ENCODE data around the gene MARCHF3.
"Not testable (repeated sequence)": the region's sequence is repeated elsewhere in the genome, so short reads cannot be mapped to it uniquely, and the experiment has no call there.

MARCHF3 gene, protein sequence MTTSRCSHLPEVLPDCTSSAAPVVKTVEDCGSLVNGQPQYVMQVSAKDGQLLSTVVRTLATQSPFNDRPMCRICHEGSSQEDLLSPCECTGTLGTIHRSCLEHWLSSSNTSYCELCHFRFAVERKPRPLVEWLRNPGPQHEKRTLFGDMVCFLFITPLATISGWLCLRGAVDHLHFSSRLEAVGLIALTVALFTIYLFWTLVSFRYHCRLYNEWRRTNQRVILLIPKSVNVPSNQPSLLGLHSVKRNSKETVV

GRCh38 chr5:127030259-127031146, at the start of gene MARCHF3:
Gene MARCHF3 (minus strand): TSS chr5:127030558. CDS start chr5:126918171, 112,387 bp downstream.
- peak; percentile 92 to 95 (median 94) for DNase-seq

GRCh38 chr5:127079994-127080491, 49.7 kb upstream of the MARCHF3 start:
- peak; percentile 47 to 97 (median 81) for DNase-seq

GRCh38 chr5:127077366-127077765, 47.0 kb upstream of the MARCHF3 start:
- DNase-seq: no peak

- no peak for DNase-seq
Measured at GRCh38 chr5:127076315-127077129, 46.2 kb upstream of the MARCHF3 start.

GRCh38 chr5:127074466-127074865, 44.1 kb upstream of the MARCHF3 start:
- no peak for DNase-seq

DNA sequence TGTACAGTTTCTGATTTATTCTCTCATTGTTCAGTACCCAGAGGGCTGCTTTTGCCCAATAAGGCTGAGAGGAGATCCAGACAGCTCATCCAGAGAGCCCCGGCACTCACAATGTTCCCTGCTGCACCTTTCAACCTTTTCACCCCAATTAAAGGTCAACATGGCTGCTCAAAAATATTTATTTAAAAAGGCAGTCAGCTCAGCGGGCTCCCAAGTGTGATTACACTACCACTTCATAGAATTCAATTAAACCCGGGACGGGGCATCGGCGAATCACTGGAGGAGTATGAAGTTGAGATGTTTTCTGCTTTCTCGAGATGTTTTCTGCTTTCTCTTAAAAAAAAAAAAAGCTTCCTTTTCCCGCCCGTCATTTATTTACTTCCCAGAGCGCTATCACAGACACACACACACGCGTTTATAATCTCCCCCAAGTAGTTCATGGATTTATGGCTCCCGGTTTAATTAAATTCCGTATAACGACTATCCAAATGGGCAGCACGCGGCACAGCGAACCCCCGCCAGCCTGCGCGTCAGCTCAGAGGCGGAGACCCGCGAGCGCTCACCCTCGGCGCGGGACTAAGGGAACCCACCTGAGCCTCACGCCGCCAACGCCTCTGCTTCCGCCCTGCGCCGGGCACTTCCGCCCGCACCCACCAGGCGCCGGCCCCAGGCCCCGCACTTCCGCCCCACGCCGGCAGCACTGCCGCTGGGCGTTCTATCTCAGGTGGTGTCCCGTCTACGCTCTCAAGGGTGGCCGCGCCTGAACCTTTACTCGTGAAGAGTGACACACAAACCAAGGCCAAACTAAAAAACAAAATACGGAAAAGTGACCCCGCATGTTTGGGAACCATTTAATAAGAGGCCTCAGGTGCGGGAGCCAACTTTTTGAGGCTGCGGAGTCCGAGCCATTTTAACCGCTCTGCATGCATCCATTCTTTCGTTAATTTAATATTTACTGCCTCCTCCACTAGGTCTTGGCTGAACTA, 42.8 kb upstream of the MARCHF3 start, which contains the start of gene C5orf63:
Gene C5orf63, minus strand, starts transcription at position 642 of the 986 bp plus-strand sequence. CDS start 14,507 bp downstream, outside the sequence.
- DNase-seq: peak; percentile 39 to 75 (median 65)

- no peak for DNase-seq
Measured at GRCh38 chr5:127070243-127070642, 39.9 kb upstream of the MARCHF3 start.

- no peak for DNase-seq
Measured at GRCh38 chr5:127068493-127069214, 38.3 kb upstream of the MARCHF3 start.

GRCh38 chr5:127066721-127067120, 36.4 kb upstream of the MARCHF3 start:
- no peak for DNase-seq

GRCh38 chr5:127064253-127064840, 34.0 kb upstream of the MARCHF3 start:
- DNase-seq: no peak

GRCh38 chr5:127063257-127063913, 33.0 kb upstream of the MARCHF3 start:
- no peak for DNase-seq

- peak in 1 of 3 experiments; percentile 22 for DNase-seq
Measured at GRCh38 chr5:127061956-127062355, 31.6 kb upstream of the MARCHF3 start.

- no peak for DNase-seq
Measured at GRCh38 chr5:127061537-127061936, 31.2 kb upstream of the MARCHF3 start.

GRCh38 chr5:127060470-127060985, 30.2 kb upstream of the MARCHF3 start:
- no peak for DNase-seq

- DNase-seq: no peak
Measured at GRCh38 chr5:127056896-127057295, 26.5 kb upstream of the MARCHF3 start.

- DNase-seq: no peak
Measured at GRCh38 chr5:127055880-127056653, 25.7 kb upstream of the MARCHF3 start.

DNA sequence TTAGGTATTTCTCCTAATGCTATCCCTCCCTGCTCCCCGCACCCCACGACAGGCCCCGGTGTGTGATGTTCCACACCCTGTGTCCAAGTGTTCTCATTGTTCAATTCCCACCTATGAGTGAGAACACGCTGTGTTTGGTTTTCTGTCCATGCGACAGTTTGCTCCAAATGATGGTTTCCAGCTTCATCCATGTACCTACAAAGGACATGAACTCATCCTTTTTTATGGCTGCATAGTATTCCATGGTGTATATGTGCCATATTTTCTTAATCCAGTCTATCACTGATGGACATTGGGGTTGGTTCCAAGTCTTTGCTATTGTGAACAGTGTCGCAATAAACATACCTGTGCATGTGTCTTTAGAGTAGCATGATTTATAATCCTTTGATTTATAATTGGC, 23.2 kb upstream of the MARCHF3 start:
- not testable (repeated sequence) for DNase-seq

DNA sequence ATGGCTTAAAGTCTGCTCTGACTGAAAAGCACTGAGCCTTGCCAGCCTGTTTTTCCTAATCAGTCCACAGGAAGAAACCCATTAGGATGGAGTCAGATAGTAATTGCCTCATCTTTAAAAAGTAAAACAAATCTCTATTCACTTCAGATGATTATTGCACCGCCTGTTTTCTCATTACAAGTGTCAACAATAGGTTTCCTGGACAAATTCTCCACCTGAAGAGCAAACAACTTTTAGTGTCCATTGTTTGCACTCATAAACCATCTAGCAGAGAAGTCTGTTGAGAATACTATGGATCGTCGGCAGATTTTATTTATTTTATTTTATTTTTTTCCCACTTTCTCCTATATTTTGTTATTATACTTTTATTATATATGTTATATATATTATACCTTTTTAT, 22.7 kb upstream of the MARCHF3 start:
- DNase-seq: peak in 2 of 3 experiments; percentile 14 to 67

GRCh38 chr5:127051591-127051990, 21.2 kb upstream of the MARCHF3 start:
- no peak for DNase-seq

All from NCI-H1417 (cell line).